Stimulated activated CD4-positive, alpha-beta T cell treated with anti-CD3 and anti-CD28 coated beads, TNF-alpha, amount 100 ng/mL, for 48 hours (primary cell): ENCODE measurements around the gene LCAT.
"Not testable (repeated sequence)": the region's sequence is repeated elsewhere in the genome, so short reads cannot be mapped to it uniquely, and the experiment has no call there.

Experiments used
- DNase-seq, 3 donors: peaks; one replicate each; pipeline ENCODE4 v3.0.0-alpha.2; 2020; ENCODE audit warnings: low read depth in 3 of 3

LCAT gene

GRCh38 chr16:67946966-67947558, 3.1 kb upstream of the LCAT start:
- DNase-seq, result no peak

- DNase-seq, result no peak
These were observed 2.2 kb upstream of the LCAT start for GRCh38 chr16:67946128-67946569.

GRCh38 chr16:67945392-67945933, 1.5 kb upstream of the LCAT start:
- no peak for DNase-seq

DNA sequence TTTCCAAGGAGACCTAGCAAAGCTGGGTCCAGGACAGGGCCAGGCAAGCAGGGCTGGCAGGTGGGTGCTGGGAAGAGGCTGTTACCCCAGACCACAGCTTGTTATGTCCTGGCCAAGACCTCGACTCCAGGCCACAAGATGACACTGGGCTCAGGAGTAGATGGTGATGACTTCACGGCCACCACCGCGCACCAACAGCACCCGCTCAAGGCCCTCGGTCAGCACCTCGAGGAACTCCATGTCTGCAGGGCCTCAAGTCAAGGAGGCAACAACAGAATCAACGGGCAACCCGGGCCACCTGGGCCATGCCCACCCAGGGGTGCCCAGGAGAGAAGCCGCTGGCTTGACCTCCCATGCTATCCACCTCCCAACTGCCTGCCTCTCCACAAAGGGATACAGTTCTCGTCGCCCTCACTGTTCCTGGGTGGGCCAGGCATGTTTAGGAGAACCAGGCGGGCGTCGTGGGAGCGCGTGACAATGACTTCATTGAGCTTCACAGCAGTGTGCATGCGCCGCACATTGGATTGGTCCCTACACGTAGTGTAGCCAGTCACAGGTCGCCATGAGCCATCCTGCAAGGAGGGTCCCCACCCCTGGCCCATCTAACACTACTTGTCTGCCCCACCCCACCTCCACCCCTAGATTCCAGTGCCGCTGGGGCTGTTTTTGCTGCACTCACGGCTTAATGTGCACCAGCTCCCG, 921 bp upstream of the LCAT start:
- no peak for DNase-seq

- DNase-seq, result no peak
These were observed 683 bp downstream of the LCAT start for GRCh38 chr16:67943256-67943618.

- no peak for DNase-seq
These were observed 1.2 kb downstream of the LCAT start for GRCh38 chr16:67942510-67943255.

DNA sequence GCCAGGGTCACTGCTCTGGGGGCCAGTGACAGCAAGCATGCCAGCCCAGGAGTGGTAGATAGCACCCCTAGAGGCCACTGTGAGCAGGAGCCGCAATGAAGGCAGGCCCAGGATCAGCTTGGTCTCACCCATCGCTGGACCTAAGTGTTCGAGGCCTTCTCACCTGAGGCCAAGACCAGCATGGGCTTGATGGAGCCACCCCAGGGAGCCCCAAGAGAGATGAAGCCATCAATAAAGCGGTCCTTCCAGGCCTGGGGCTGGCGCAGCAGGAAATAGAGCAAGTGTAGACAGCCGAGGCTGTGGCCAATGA, 1.8 kb downstream of the LCAT start:
- DNase-seq, result no peak

DNA sequence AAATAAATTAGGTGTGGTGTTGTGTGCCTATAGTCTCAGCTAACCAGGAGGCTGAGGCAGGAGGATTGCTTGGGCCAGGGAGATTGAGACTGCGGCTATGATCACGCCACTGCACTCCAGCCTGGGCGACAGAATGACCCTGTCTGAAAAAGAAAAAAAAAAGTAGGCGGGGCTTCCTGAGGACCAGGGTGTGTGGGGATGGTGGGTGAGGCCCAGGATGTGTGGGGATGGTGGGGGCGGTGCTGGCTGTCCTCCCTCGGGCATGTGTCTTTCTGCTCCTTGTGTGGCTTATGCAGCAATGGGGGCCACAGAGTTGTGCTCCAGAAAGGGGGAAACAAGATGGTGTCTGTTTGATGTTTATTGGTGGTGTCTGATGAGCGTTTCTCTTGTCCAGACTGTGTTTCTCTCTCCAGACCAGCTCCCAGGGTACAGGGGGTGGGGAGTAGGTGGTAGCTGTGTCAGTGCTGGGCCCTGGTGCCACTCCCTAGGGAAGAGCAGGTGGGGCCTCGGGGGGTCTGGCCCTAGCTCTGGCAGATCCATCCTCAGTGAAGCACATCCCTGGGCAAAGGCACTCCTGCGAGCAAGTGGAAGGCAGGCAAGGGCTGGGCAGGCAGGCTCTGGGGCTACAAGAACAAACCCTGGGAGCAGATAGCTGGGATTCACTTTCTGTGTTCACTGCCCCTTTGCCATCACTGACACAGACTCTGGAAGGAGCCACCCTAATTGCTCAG, 2.3 kb downstream of the LCAT start:
- no peak for DNase-seq

GRCh38 chr16:67940446-67941089, 3.4 kb downstream of the LCAT start:
- no peak for DNase-seq

- peak in 2 of 3 donors; percentile 30 to 40 for DNase-seq
These were observed 4.1 kb downstream of the LCAT start for GRCh38 chr16:67939507-67940445.

DNA sequence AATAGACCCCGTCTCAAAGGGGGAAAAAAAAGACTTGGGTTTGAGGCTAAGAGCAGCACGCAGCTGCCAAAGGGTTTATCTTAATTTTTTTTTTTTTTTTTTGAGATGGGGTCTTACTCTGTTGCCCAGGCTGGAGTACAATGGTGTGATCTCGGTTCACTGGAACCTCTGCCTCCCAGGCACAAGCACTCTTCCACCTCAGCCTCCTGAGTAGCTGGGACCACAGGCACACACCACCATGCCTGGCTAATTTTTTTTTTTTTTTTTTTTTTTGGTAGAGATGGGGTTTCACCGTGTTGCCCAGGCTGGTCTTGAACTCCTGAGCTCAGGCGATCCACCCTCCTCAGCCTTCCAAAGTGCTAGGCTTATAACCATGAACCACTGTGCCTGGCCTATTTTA, 6.2 kb downstream of the LCAT start:
- DNase-seq, result not testable (repeated sequence)

- DNase-seq, result peak in 2 of 3 donors; percentile 60 to 65
These were observed 6.9 kb downstream of the LCAT start for GRCh38 chr16:67936880-67937605.

- DNase-seq, result peak in 2 of 3 donors; percentile 26 to 70
These were observed 7.6 kb downstream of the LCAT start, which contains the start of gene PSMB10 for GRCh38 chr16:67936124-67936879. Gene PSMB10 (minus strand): TSS chr16:67936850. CDS start chr16:67936749, 101 bp downstream.

GRCh38 chr16:67935402-67936123, 8.4 kb downstream of the LCAT start:
- DNase-seq, result peak; percentile 90 to 96 (median 95)

DNA sequence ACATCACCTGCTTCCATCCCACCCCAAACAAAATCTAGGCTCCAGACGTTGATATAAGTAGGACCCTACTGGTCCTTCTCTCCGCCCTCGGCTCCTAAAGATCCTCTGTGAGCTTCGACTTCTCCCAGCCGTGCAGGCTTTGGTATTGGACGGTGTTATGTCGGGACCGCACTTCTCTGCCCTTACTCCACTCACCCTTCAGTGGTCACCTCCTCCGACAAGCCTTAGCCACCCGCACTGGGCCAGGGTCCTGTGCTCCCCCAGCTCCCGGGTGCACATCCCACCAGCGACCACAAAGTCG, 8.9 kb downstream of the LCAT start:
- no peak for DNase-seq

DNA sequence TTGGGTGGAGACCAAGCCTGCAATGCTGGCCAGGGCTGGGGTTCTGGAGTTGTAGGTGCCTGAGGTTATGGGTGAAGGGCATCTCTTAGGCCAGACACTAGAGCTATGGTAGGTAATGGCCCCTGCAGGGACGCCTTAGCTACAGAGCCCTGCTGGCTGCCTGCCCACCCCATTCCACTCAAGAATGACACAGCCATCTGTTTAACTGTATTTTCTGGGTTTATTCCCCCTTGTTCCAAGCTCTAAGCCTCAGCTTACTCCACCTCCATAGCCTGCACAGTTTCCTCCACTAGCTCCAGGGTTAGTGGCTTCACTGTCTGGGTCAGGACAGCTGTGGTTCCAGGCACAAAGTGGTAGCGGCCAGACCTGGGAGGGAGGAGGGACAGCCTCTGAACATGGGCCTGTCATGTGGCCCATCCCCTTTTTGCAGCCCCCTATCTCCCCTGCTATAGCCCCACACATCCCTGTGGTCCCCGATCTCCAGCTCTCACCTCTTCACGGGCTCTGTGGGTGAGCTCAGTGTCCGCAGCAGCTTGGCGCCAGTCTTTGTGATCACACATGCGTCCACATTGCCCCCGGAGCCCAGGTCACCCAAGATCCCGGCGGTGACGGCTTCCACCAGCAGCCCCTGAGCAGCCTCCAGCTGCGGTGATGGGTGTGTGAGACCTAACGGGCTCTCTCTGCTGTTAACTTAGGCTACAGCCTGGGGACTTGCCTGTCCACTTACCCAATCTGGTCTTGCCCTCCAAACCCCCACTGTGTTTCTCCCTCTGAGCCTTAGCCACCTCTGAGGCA, 9.4 kb downstream of the LCAT start:
- DNase-seq, result no peak

DNA sequence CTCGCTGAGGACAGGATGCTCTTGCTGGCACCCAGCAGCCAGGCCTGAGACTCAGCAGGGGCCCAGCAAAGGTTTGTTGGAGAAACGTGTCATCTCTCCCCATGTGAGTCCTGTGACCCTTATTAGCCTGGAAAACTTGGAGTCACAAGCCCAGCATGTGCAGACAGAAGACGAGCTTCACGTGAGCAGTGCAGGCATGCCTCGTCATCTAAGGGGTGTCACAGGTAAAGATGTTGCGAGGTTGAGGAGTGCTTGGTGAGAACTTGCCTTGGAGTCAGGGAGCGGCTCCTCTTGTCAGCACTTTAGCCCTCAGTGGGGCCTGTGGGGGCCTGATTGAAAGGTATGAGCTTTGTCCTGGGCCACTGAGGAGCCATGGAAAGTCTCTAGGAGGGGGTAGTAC, 10.1 kb downstream of the LCAT start:
- DNase-seq, result no peak

GRCh38 chr16:67932462-67932840, 11.5 kb downstream of the LCAT start:
- no peak for DNase-seq
